Measurements from ENCODE around the gene GAK.

Gene GAK

GRCh38 chr4:910366-911091 lies 21.6 kb downstream of the GAK start:
- in situ Hi-C loops (cut with HindIII; ENCODE audit: low sequenced_read_pairs): no loop called here

- in situ Hi-C loops (cut with HindIII; ENCODE audit: low sequenced_read_pairs): no loop called here
These were observed 22.3 kb downstream of the GAK start for GRCh38 chr4:909821-910220.

- in situ Hi-C loops (cut with HindIII; ENCODE audit: low sequenced_read_pairs): no loop called here
These were observed 23.0 kb downstream of the GAK start for GRCh38 chr4:909131-909571.

GRCh38 chr4:907691-908425 lies 24.3 kb downstream of the GAK start:
- in situ Hi-C loops (cut with HindIII; ENCODE audit: low sequenced_read_pairs): no loop called here

GRCh38 chr4:907103-907400 lies 25.1 kb downstream of the GAK start:
- in situ Hi-C loops (cut with HindIII; ENCODE audit: low sequenced_read_pairs): no loop called here

- in situ Hi-C loops (cut with HindIII; ENCODE audit: low sequenced_read_pairs): no loop called here
These were observed 25.6 kb downstream of the GAK start for GRCh38 chr4:906339-907102.

- in situ Hi-C loops (cut with HindIII; ENCODE audit: low sequenced_read_pairs): no loop called here
These were observed 26.4 kb downstream of the GAK start for GRCh38 chr4:905485-906338.

- in situ Hi-C loops (cut with HindIII; ENCODE audit: low sequenced_read_pairs): loop anchor here (5.0 kb wide), 1 partner anchor 56 kb away; no protein-coding TSS in a partner anchor
These were observed 28.8 kb downstream of the GAK start for GRCh38 chr4:903066-904046.

GRCh38 chr4:901192-901910 lies 30.8 kb downstream of the GAK start:
- in situ Hi-C loops (cut with HindIII; ENCODE audit: low sequenced_read_pairs): loop anchor here (5.0 kb wide), 1 partner anchor 54 kb away; no protein-coding TSS in a partner anchor

- in situ Hi-C loops (cut with HindIII; ENCODE audit: low sequenced_read_pairs): loop anchor here (5.0 kb wide), 1 partner anchor 53 kb away; no protein-coding TSS in a partner anchor
These were observed 31.4 kb downstream of the GAK start for GRCh38 chr4:900721-901120.

GRCh38 chr4:900073-900472 lies 32.0 kb downstream of the GAK start:
- in situ Hi-C loops (cut with HindIII; ENCODE audit: low sequenced_read_pairs): loop anchor here (5.0 kb wide), 1 partner anchor 53 kb away; no protein-coding TSS in a partner anchor

- in situ Hi-C loops (cut with HindIII; ENCODE audit: low sequenced_read_pairs): no loop called here
These were observed 32.6 kb downstream of the GAK start for GRCh38 chr4:899556-899906.

- in situ Hi-C loops (cut with HindIII; ENCODE audit: low sequenced_read_pairs): no loop called here
These were observed 33.1 kb downstream of the GAK start for GRCh38 chr4:898869-899555.

GRCh38 chr4:898123-898522 lies 34.0 kb downstream of the GAK start:
- in situ Hi-C loops (cut with HindIII; ENCODE audit: low sequenced_read_pairs): no loop called here

- in situ Hi-C loops (cut with HindIII; ENCODE audit: low sequenced_read_pairs): no loop called here
These were observed 35.5 kb downstream of the GAK start for GRCh38 chr4:896630-897029.

- in situ Hi-C loops (cut with HindIII; ENCODE audit: low sequenced_read_pairs): no loop called here
These were observed 35.9 kb downstream of the GAK start for GRCh38 chr4:896216-896615.

- in situ Hi-C loops (cut with HindIII; ENCODE audit: low sequenced_read_pairs): no loop called here
These were observed 36.5 kb downstream of the GAK start for GRCh38 chr4:895596-895995.

GRCh38 chr4:893995-894705 lies 38.0 kb downstream of the GAK start:
- in situ Hi-C loops (cut with HindIII; ENCODE audit: low sequenced_read_pairs): loop anchor here (5.0 kb wide), 1 partner anchor 78 kb away; the partner anchor contains the start of gene DGKQ
